Osteocyte (in vitro differentiated cells): ENCODE results near the gene BAIAP2. TPM values are rescaled to one million over a fixed set of nuclear protein-coding genes. Genes with fewer than 3 reads are reported as not detected.

Experiments used
- DNase-seq: peaks from one replicate; pipeline ENCODE4 v3.0.0; 2021; ENCODE audit warnings: mixed read lengths; ENCODE audit not compliant: unreplicated experiment; ENCODE audit errors: extremely low spot score
- H3K27ac Mint-ChIP-seq: one replicate; pipeline ENCODE4 v1.8.0; 2021; ENCODE audit warnings: mild to moderate bottlenecking, mixed read lengths; ENCODE audit not compliant: unreplicated experiment
- H3K27me3 Mint-ChIP-seq: one replicate; pipeline ENCODE4 v1.8.0; 2021; ENCODE audit warnings: mixed read lengths; ENCODE audit not compliant: unreplicated experiment
- H3K36me3 Mint-ChIP-seq: one replicate; pipeline ENCODE4 v1.8.0; 2021; ENCODE audit warnings: mixed read lengths; ENCODE audit not compliant: unreplicated experiment
- H3K4me1 Mint-ChIP-seq: one replicate; pipeline ENCODE4 v1.8.0; 2021; ENCODE audit warnings: mixed read lengths; ENCODE audit not compliant: unreplicated experiment
- H3K4me3 Mint-ChIP-seq: one replicate; pipeline ENCODE4 v1.8.0; 2021; ENCODE audit warnings: mild to moderate bottlenecking, moderate library complexity, mixed read lengths; ENCODE audit not compliant: unreplicated experiment
- H3K9me3 Mint-ChIP-seq: one replicate; pipeline ENCODE4 v1.8.0; 2021; ENCODE audit warnings: mixed read lengths; ENCODE audit not compliant: unreplicated experiment
- CTCF ChIP-seq: fragments of 200-600 bp; sonication (generic); IDR thresholded peaks from 2 replicates; pipeline ENCODE4 v1.5.0; 2021; ENCODE audit warnings: antibody characterized with exemption, mild to moderate bottlenecking, moderate library complexity
- total RNA-seq: library from RNA; stranded (reverse); gene quantifications from 2 replicates; pipeline ENCODE4 v1.2.1, GENCODE V29; 2021

The BAIAP2 gene
- total RNA-seq, 1 donor from 2014 or later, result 29.0 TPM

GRCh38 chr17:80998748-80999535 is 36.0 kb upstream of the BAIAP2 start:
- no peak for TF ChIP-seq CTCF
- H3K36me3 Mint-ChIP-seq, result peaks cover 12% of the 10 kb centered on the region
- H3K27ac Mint-ChIP-seq, result no peak overlapping the region
- no peaks in the 10 kb centered on the region for H3K9me3 Mint-ChIP-seq
- peaks cover 8% of the 10 kb centered on the region for H3K4me1 Mint-ChIP-seq
- no peak for DNase-seq
- H3K4me3 Mint-ChIP-seq, result no peak overlapping the region
- H3K27me3 Mint-ChIP-seq, result peaks cover 19% of the 10 kb centered on the region

GRCh38 chr17:80999536-81000333 is 35.2 kb upstream of the BAIAP2 start:
- Mint-ChIP-seq H3K36me3 (peaks cover 12% of the 10 kb centered on the region), H3K4me1 (peaks cover 11% of the 10 kb centered on the region), H3K9me3 (no peaks in the 10 kb centered on the region), H3K4me3 (no peak overlapping the region), H3K27me3 (peaks cover 22% of the 10 kb centered on the region), H3K27ac (no peak overlapping the region)
- no peak for TF ChIP-seq CTCF
- DNase-seq, result no peak

- peaks cover 12% of the 10 kb centered on the region for H3K4me1 Mint-ChIP-seq
- H3K36me3 Mint-ChIP-seq, result peaks cover 9% of the 10 kb centered on the region
Observed at GRCh38 chr17:81000334-81000630, 34.7 kb upstream of the BAIAP2 start.

GRCh38 chr17:81000631-81001357 is 34.2 kb upstream of the BAIAP2 start:
- DNase-seq, result no peak
- H3K4me1 Mint-ChIP-seq, result peaks cover 12% of the 10 kb centered on the region
- no peaks in the 10 kb centered on the region for H3K9me3 Mint-ChIP-seq
- no peak overlapping the region for H3K27ac Mint-ChIP-seq
- H3K4me3 Mint-ChIP-seq, result no peak overlapping the region
- TF ChIP-seq CTCF, result no peak
- H3K36me3 Mint-ChIP-seq, result peaks cover 6% of the 10 kb centered on the region
- peaks cover 25% of the 10 kb centered on the region for H3K27me3 Mint-ChIP-seq

More at GRCh38 chr17:81000334-81000630, 34.7 kb upstream of the BAIAP2 start:
- TF ChIP-seq CTCF, result no peak
- no peak for DNase-seq
- H3K4me3 Mint-ChIP-seq, result no peak overlapping the region
- no peak overlapping the region for H3K27ac Mint-ChIP-seq
- H3K9me3 Mint-ChIP-seq, result no peaks in the 10 kb centered on the region
- peaks cover 25% of the 10 kb centered on the region for H3K27me3 Mint-ChIP-seq

GRCh38 chr17:81002013-81002384 is 33.0 kb upstream of the BAIAP2 start:
- peaks cover 12% of the 10 kb centered on the region for H3K4me1 Mint-ChIP-seq
- H3K4me3 Mint-ChIP-seq, result no peak overlapping the region
- no peak for DNase-seq
- no peaks in the 10 kb centered on the region for H3K9me3 Mint-ChIP-seq
- H3K27ac Mint-ChIP-seq, result no peak overlapping the region
- H3K27me3 Mint-ChIP-seq, result peaks cover 35% of the 10 kb centered on the region
- H3K36me3 Mint-ChIP-seq, result peaks cover 6% of the 10 kb centered on the region
- TF ChIP-seq CTCF, result no peak
